ENCODE data around the gene UCHL3. TPM values are rescaled to one million over a fixed set of nuclear protein-coding genes. Genes with fewer than 3 reads are reported as not detected.

The UCHL3 gene
- total and polyA plus RNA-seq, 5 donors from 2014 or later, result 28.3 to 78.7 (median 59.7) TPM

GRCh38 chr13:75612354-75612753 lies 62.8 kb downstream of the UCHL3 start:
- Histone ChIP-seq H3K9me3 (ENCODE audit: control insufficient read depth in 2 of 2, low read length in 2 of 2) (no peaks in the 10 kb centered on the region), H3K4me3 (ENCODE audit: low read depth, low read length) (no peak overlapping the region), H3K36me3 (ENCODE audit: control insufficient read depth, insufficient read depth, low read length) (no peaks in the 10 kb centered on the region), H3K4me1 (ENCODE audit: control insufficient read depth, insufficient read depth, low read length, poor library complexity, severe bottlenecking) (no peaks in the 10 kb centered on the region), H3K27me3 (ENCODE audit: control insufficient read depth, insufficient read depth, low read length) (no peaks in the 10 kb centered on the region), H3K27ac (ENCODE audit: insufficient read depth, low read length, poor library complexity, severe bottlenecking) (no peak overlapping the region)
- Mint-ChIP-seq H3K4me1 (peaks cover 0 to 17% (median 3%) of the 10 kb centered on the region in 4 donors), H3K4me3 (no peak overlapping the region), H3K27me3 (no peaks in the 10 kb centered on the region), H3K9me3 (no peaks in the 10 kb centered on the region), H3K27ac (no peak overlapping the region), H3K36me3 (peaks cover 28% of the 10 kb centered on the region)
- DNase-seq (no peak), ATAC-seq (ENCODE audit: low read depth in 2 of 2) (no peak)

- H3K27me3 Mint-ChIP-seq, result no peaks in the 10 kb centered on the region
- peak overlapping the region in 1 of 3 donors; percentile 35 for H3K27ac Mint-ChIP-seq
- H3K27ac ChIP-seq (ENCODE audit: insufficient read depth, low read length, poor library complexity, severe bottlenecking), result no peak overlapping the region
- no peaks in the 10 kb centered on the region for H3K4me1 ChIP-seq (ENCODE audit: control insufficient read depth, insufficient read depth, low read length, poor library complexity, severe bottlenecking)
- H3K4me1 Mint-ChIP-seq, result peaks cover 0 to 17% (median 2%) of the 10 kb centered on the region in 4 donors
- no peak overlapping the region for H3K4me3 Mint-ChIP-seq
- H3K4me3 ChIP-seq (ENCODE audit: low read depth, low read length), result no peak overlapping the region
- H3K9me3 ChIP-seq (ENCODE audit: control insufficient read depth in 2 of 2, low read length in 2 of 2), result no peaks in the 10 kb centered on the region
- no peaks in the 10 kb centered on the region for H3K9me3 Mint-ChIP-seq
- H3K36me3 Mint-ChIP-seq, result peaks cover 20% of the 10 kb centered on the region
- no peak for DNase-seq
- no peak for ATAC-seq (ENCODE audit: low read depth in 2 of 2)
- H3K36me3 ChIP-seq (ENCODE audit: control insufficient read depth, insufficient read depth, low read length), result no peaks in the 10 kb centered on the region
- no peaks in the 10 kb centered on the region for H3K27me3 ChIP-seq (ENCODE audit: control insufficient read depth, insufficient read depth, low read length)
These were observed 67.6 kb downstream of the UCHL3 start for GRCh38 chr13:75617230-75617629.

GRCh38 chr13:75618308-75618707 lies 68.7 kb downstream of the UCHL3 start:
- no peaks in the 10 kb centered on the region for H3K4me1 ChIP-seq (ENCODE audit: control insufficient read depth, insufficient read depth, low read length, poor library complexity, severe bottlenecking)
- DNase-seq, result no peak
- H3K36me3 ChIP-seq (ENCODE audit: control insufficient read depth, insufficient read depth, low read length), result no peaks in the 10 kb centered on the region
- H3K4me3 ChIP-seq (ENCODE audit: low read depth, low read length), result no peak overlapping the region
- ATAC-seq (ENCODE audit: low read depth in 2 of 2), result no peak
- no peak overlapping the region for H3K27ac ChIP-seq (ENCODE audit: insufficient read depth, low read length, poor library complexity, severe bottlenecking)
- peaks cover 17% of the 10 kb centered on the region for H3K36me3 Mint-ChIP-seq
- no peaks in the 10 kb centered on the region for H3K9me3 ChIP-seq (ENCODE audit: control insufficient read depth in 2 of 2, low read length in 2 of 2)
- no peaks in the 10 kb centered on the region for H3K9me3 Mint-ChIP-seq
- no peak overlapping the region for H3K4me3 Mint-ChIP-seq
- H3K27me3 ChIP-seq (ENCODE audit: control insufficient read depth, insufficient read depth, low read length), result no peaks in the 10 kb centered on the region
- H3K4me1 Mint-ChIP-seq, result peaks cover 0 to 11% (median under 1%) of the 10 kb centered on the region in 4 donors
- H3K27me3 Mint-ChIP-seq, result no peaks in the 10 kb centered on the region
- H3K27ac Mint-ChIP-seq, result no peak overlapping the region

DNA sequence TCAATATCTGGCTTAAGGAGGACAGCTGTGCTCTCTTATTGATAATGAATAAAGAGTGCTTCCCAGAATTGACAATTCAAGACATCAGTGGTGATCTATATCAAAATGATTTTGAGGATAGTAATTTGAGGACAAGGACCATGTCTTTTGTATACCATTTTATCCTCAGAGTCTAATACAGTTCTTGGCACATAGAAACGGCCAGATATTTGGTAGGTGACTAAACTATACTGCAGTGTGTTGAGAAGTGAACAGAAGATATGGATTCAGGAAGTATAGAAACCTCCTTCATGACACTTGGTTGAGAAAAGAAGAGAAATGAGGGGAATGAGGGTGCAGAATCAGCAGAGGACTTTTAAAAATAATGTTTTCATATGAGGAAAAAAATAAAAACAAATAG lies 70.4 kb downstream of the UCHL3 start:
- Mint-ChIP-seq H3K27me3 (no peaks in the 10 kb centered on the region), H3K4me1 (peaks cover 0 to 6% (median 0%) of the 10 kb centered on the region in 4 donors), H3K4me3 (no peak overlapping the region), H3K27ac (no peak overlapping the region), H3K36me3 (peaks cover 26% of the 10 kb centered on the region), H3K9me3 (no peaks in the 10 kb centered on the region)
- Histone ChIP-seq H3K27me3 (ENCODE audit: control insufficient read depth, insufficient read depth, low read length) (no peaks in the 10 kb centered on the region), H3K27ac (ENCODE audit: insufficient read depth, low read length, poor library complexity, severe bottlenecking) (no peak overlapping the region), H3K4me3 (ENCODE audit: low read depth, low read length) (no peak overlapping the region), H3K9me3 (ENCODE audit: control insufficient read depth in 2 of 2, low read length in 2 of 2) (no peaks in the 10 kb centered on the region), H3K36me3 (ENCODE audit: control insufficient read depth, insufficient read depth, low read length) (no peaks in the 10 kb centered on the region), H3K4me1 (ENCODE audit: control insufficient read depth, insufficient read depth, low read length, poor library complexity, severe bottlenecking) (no peaks in the 10 kb centered on the region)
- DNase-seq (no peak), ATAC-seq (ENCODE audit: low read depth in 2 of 2) (no peak)

DNA sequence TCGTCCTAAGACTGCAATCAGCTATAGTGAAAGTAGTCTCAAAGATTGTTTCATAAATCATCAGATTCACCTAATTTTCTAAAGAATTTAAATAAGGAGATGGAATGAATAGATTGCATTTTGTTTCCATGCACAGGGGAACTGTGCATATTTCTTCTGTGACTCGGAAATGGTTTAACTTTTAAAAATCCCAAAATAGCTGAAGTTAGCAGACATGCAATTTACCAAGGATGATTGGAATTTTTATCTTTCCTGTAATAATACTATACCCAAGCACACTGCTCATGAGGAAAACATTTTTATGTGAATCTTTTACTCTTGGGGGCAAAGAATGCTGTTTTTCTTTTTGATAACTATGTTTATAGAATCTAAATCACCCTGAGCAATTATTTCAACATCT lies 71.6 kb downstream of the UCHL3 start:
- Histone ChIP-seq H3K27ac (ENCODE audit: insufficient read depth, low read length, poor library complexity, severe bottlenecking) (no peak overlapping the region), H3K36me3 (ENCODE audit: control insufficient read depth, insufficient read depth, low read length) (no peaks in the 10 kb centered on the region), H3K27me3 (ENCODE audit: control insufficient read depth, insufficient read depth, low read length) (no peaks in the 10 kb centered on the region), H3K4me1 (ENCODE audit: control insufficient read depth, insufficient read depth, low read length, poor library complexity, severe bottlenecking) (no peaks in the 10 kb centered on the region), H3K9me3 (ENCODE audit: control insufficient read depth in 2 of 2, low read length in 2 of 2) (no peaks in the 10 kb centered on the region), H3K4me3 (ENCODE audit: low read depth, low read length) (no peak overlapping the region)
- Mint-ChIP-seq H3K36me3 (peaks cover 34% of the 10 kb centered on the region), H3K27me3 (no peaks in the 10 kb centered on the region), H3K9me3 (peaks cover 0 to 2% (median 0%) of the 10 kb centered on the region in 7 donors), H3K4me1 (no peaks in the 10 kb centered on the region), H3K27ac (no peak overlapping the region), H3K4me3 (no peak overlapping the region)
- DNase-seq (no peak), ATAC-seq (ENCODE audit: low read depth in 2 of 2) (no peak)

GRCh38 chr13:75628801-75629200 lies 79.2 kb downstream of the UCHL3 start:
- ATAC-seq (ENCODE audit: low read depth in 2 of 2) (no peak), DNase-seq (no peak)
- peaks cover 2 to 11% (median 4%) of the 10 kb centered on the region in 4 donors for H3K4me1 Mint-ChIP-seq
- H3K4me3 ChIP-seq (ENCODE audit: low read depth, low read length), result no peak overlapping the region
- H3K36me3 ChIP-seq (ENCODE audit: control insufficient read depth, insufficient read depth, low read length), result no peaks in the 10 kb centered on the region
- no peak overlapping the region for H3K4me3 Mint-ChIP-seq
- no peaks in the 10 kb centered on the region for H3K4me1 ChIP-seq (ENCODE audit: control insufficient read depth, insufficient read depth, low read length, poor library complexity, severe bottlenecking)
- no peaks in the 10 kb centered on the region for H3K27me3 Mint-ChIP-seq
- peaks cover 25% of the 10 kb centered on the region for H3K36me3 Mint-ChIP-seq
- H3K27ac ChIP-seq (ENCODE audit: insufficient read depth, low read length, poor library complexity, severe bottlenecking), result no peak overlapping the region
- H3K27ac Mint-ChIP-seq, result peak overlapping the region in 1 of 3 donors; percentile 72
- no peaks in the 10 kb centered on the region for H3K9me3 ChIP-seq (ENCODE audit: control insufficient read depth in 2 of 2, low read length in 2 of 2)
- peaks cover 0 to 2% (median 0%) of the 10 kb centered on the region in 7 donors for H3K9me3 Mint-ChIP-seq
- no peaks in the 10 kb centered on the region for H3K27me3 ChIP-seq (ENCODE audit: control insufficient read depth, insufficient read depth, low read length)

GRCh38 chr13:75633285-75633684 lies 83.7 kb downstream of the UCHL3 start:
- Mint-ChIP-seq H3K4me1 (peaks cover 6 to 20% (median 16%) of the 10 kb centered on the region in 4 donors), H3K36me3 (peaks cover 3% of the 10 kb centered on the region), H3K9me3 (no peaks in the 10 kb centered on the region), H3K4me3 (peak overlapping the region in 2 of 4 donors; percentile 86 to 87), H3K27ac (peak overlapping the region in 1 of 3 donors; percentile 43), H3K27me3 (peaks cover 6% of the 10 kb centered on the region)
- ATAC-seq (ENCODE audit: low read depth in 2 of 2), result no peak
- Histone ChIP-seq H3K4me1 (ENCODE audit: control insufficient read depth, insufficient read depth, low read length, poor library complexity, severe bottlenecking) (peaks cover 17% of the 10 kb centered on the region), H3K27me3 (ENCODE audit: control insufficient read depth, insufficient read depth, low read length) (peaks cover 4% of the 10 kb centered on the region), H3K9me3 (ENCODE audit: control insufficient read depth in 2 of 2, low read length in 2 of 2) (no peaks in the 10 kb centered on the region), H3K27ac (ENCODE audit: insufficient read depth, low read length, poor library complexity, severe bottlenecking) (no peak overlapping the region), H3K36me3 (ENCODE audit: control insufficient read depth, insufficient read depth, low read length) (no peaks in the 10 kb centered on the region), H3K4me3 (ENCODE audit: low read depth, low read length) (no peak overlapping the region)
- no peak for DNase-seq

DNA sequence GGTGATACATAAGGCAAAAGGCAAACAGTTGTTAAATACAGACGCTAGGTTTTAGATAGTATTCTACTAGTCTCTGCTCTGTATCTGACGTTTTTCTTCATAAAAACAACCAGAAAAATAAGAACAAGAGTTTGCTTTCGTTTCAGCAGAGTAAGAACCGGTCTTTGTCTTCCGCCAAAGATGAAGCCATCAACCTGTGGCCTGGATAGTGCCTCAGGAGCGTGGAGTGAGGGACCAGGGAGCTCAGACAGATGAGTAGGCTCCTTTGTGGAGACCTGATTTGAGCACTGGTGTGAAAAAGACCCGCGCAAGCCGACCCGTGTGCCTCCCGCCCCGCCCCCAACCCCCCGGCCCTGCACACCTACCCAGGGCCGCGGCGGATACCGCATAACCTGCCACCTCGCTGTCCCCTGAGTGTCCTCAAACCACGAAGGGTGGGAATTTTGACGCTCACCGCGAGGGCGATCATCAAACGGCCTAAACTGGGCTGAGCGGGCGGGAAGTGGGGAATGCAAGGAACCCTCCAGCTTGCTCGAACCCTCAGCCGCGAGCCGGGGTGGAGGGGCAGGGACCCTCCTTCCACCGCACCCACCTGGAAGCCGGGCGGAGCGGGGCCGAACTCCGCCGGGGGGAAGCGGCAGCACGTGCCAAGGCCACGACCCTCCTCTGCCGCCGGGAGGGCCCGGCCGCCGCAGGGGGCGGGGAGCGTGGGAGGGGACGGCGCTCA lies 85.7 kb downstream of the UCHL3 start:
- peaks cover 6 to 20% (median 17%) of the 10 kb centered on the region in 4 donors for H3K4me1 Mint-ChIP-seq
- Histone ChIP-seq H3K4me1 (ENCODE audit: control insufficient read depth, insufficient read depth, low read length, poor library complexity, severe bottlenecking) (peaks cover 17% of the 10 kb centered on the region), H3K9me3 (ENCODE audit: control insufficient read depth in 2 of 2, low read length in 2 of 2) (no peaks in the 10 kb centered on the region), H3K36me3 (ENCODE audit: control insufficient read depth, insufficient read depth, low read length) (no peaks in the 10 kb centered on the region), H3K27me3 (ENCODE audit: control insufficient read depth, insufficient read depth, low read length) (peaks cover 9% of the 10 kb centered on the region), H3K4me3 (ENCODE audit: low read depth, low read length) (peak overlapping the region; percentile 31), H3K27ac (ENCODE audit: insufficient read depth, low read length, poor library complexity, severe bottlenecking) (peak overlapping the region; percentile 14)
- DNase-seq (peak; percentile 6 to 19 (median 10)), ATAC-seq (ENCODE audit: low read depth in 2 of 2) (no peak)
- H3K4me3 Mint-ChIP-seq, result peak overlapping the region; percentile 63 to 85 (median 82)
- no peaks in the 10 kb centered on the region for H3K36me3 Mint-ChIP-seq
- no peaks in the 10 kb centered on the region for H3K9me3 Mint-ChIP-seq
- peaks cover 6% of the 10 kb centered on the region for H3K27me3 Mint-ChIP-seq
- H3K27ac Mint-ChIP-seq, result peak overlapping the region; percentile 18 to 64 (median 51)
